GM12878 (cell line): Measurements from ENCODE around the gene PTPRM. TPM values are rescaled to one million over a fixed set of nuclear protein-coding genes. Genes with fewer than 3 reads are reported as not detected.

Experiments
- ATAC-seq: fragments of 200-7000 bp; cut with Tn5 transposase; 3 replicates; pipeline ENCODE4 v1.9.1; 2020; ENCODE audit warnings: mild to moderate bottlenecking, moderate library complexity
- BruUV-seq: library from RNA; stranded (reverse); fragments of 400-500 nt; replicated peaks from 2 replicates; lab custom pipeline; 2021; lab: Mats Ljungman, UMichigan
- CTCF ChIA-PET: fragments of 300-600 bp; sonication (Branson Sonifier 250); formaldehyde crosslinking; extraction: SDS; loops from one replicate; lab custom pipeline; 2021; ENCODE audit warnings: inconsistent platforms; lab: Yijun Ruan, JAX
- POLR2A ChIA-PET: fragments of 350-600 bp; formaldehyde crosslinking; extraction: SDS; loops from one replicate; lab custom pipeline; 2021; ENCODE audit warnings: inconsistent platforms; lab: Charles Lee
- RAD21 ChIA-PET: fragments of 300-600 bp; sonication (Branson Sonifier 250); formaldehyde crosslinking; loops from one replicate; lab custom pipeline; 2023; ENCODE audit warnings: antibody characterized with exemption; ENCODE audit not compliant: unreplicated experiment; lab: Charles Lee
- SMC1A ChIA-PET: fragments of 300-600 bp; sonication (Branson Sonifier 250); formaldehyde crosslinking; loops from one replicate; lab custom pipeline; 2023; ENCODE audit not compliant: unreplicated experiment, uncharacterized antibody; lab: Charles Lee
- DNase-seq: peaks from one replicate; pipeline ENCODE4 v3.0.0-alpha.2; 2011; ENCODE audit warnings: low read depth, low spot score
- FAIRE-seq: peaks from 3 replicates; lab custom pipeline; 2011; peaks lifted over from hg19 to GRCh38; lab: Jason Lieb, UNC
- H2AFZ ChIP-seq: 2 replicates; pipeline ENCODE4 v1.6.0; 2011; ENCODE audit warnings: low read depth, low read length, control low read depth; ENCODE audit not compliant: control insufficient read depth
- H3K27ac ChIP-seq: 2 replicates; pipeline ENCODE4 v1.5.1; 2011; ENCODE audit warnings: control low read depth; ENCODE audit not compliant: control insufficient read depth, insufficient read depth
- H3K27me3 ChIP-seq, 2 experiments: replicated peaks in 1 of 2; 2 replicates each; pipeline versions ENCODE4 v1.6.0 to v1.6.1; 2011; ENCODE audit warnings: low read length in 1 of 2; ENCODE audit not compliant: control insufficient read depth in 2 of 2, insufficient read depth in 2 of 2
- H3K36me3 ChIP-seq, 2 experiments: 2 replicates each; pipeline ENCODE4 v1.5.1; 2011; ENCODE audit warnings: low read length in 1 of 2; ENCODE audit not compliant: control insufficient read depth in 2 of 2, insufficient read depth in 2 of 2
- H3K4me1 ChIP-seq: 2 replicates; pipeline ENCODE4 v1.6.1; 2011; ENCODE audit warnings: mild to moderate bottlenecking, low read length, moderate library complexity, mixed read lengths; ENCODE audit not compliant: control insufficient read depth, insufficient read depth
- H3K4me2 ChIP-seq: 2 replicates; pipeline ENCODE4 v1.6.0; 2011; ENCODE audit warnings: control low read depth; ENCODE audit not compliant: control insufficient read depth, insufficient read depth
- H3K4me3 ChIP-seq: fragments of 200-600 bp; sonication (generic); 2 replicates; pipeline ENCODE4 v1.5.1; 2016
- H3K79me2 ChIP-seq: 2 replicates; pipeline ENCODE4 v1.6.0; 2011; ENCODE audit warnings: low read length; ENCODE audit not compliant: control insufficient read depth, insufficient read depth
- H3K9ac ChIP-seq: 2 replicates; pipeline ENCODE4 v1.8.0; 2011; ENCODE audit warnings: low read length, control low read depth, mixed read lengths; ENCODE audit not compliant: control insufficient read depth, insufficient read depth
- H3K9me3 ChIP-seq: replicated peaks from 3 replicates; pipeline ENCODE4 v1.5.1; 2011; ENCODE audit warnings: mild to moderate bottlenecking, low read length; ENCODE audit not compliant: control insufficient read depth, insufficient read depth
- H4K20me1 ChIP-seq: 2 replicates; pipeline ENCODE4 v1.6.0; 2011; ENCODE audit not compliant: control insufficient read depth, insufficient read depth
- BHLHE40 ChIP-seq, 2 experiments: fragments of 450-650 bp in 1 of 2; IDR thresholded peaks; 2 replicates each; pipeline ENCODE4 v1.6.1; 2011 to 2017; ENCODE audit warnings: low read depth in 2 of 2, borderline replicate concordance in 1 of 2, improper control_type of control experiment in 1 of 2, low read length in 1 of 2, mild to moderate bottlenecking in 1 of 2
- FOXM1 ChIP-seq: IDR thresholded peaks from 2 replicates; pipeline ENCODE4 v1.6.1; 2012; ENCODE audit warnings: low read depth, mild to moderate bottlenecking, inconsistent platforms, low read length, moderate library complexity
- NKRF ChIP-seq: fragments of 450-650 bp; conservative IDR thresholded peaks from 2 replicates; pipeline ENCODE4 v1.6.1; 2017; ENCODE audit warnings: mild to moderate bottlenecking, moderate library complexity
- NR2C1 ChIP-seq: fragments of 450-650 bp; IDR thresholded peaks from 2 replicates; pipeline ENCODE4 v1.6.1; 2017; ENCODE audit warnings: antibody characterized with exemption, mild to moderate bottlenecking, moderate library complexity
- NR2C2 ChIP-seq: IDR thresholded peaks from 2 replicates; pipeline ENCODE4 v1.6.1; 2011; ENCODE audit warnings: borderline replicate concordance, low read depth; ENCODE audit not compliant: control insufficient read depth, insufficient read length
- POLR2AphosphoS5 ChIP-seq: IDR thresholded peaks from 2 replicates; pipeline ENCODE4 v1.6.1; 2011; ENCODE audit warnings: mild to moderate bottlenecking, low read length, inconsistent platforms
- WGBS: methylation state at CpG from one replicate; pipeline ENCODE4 v1.1.6; 2016; ENCODE audit warnings: low lambda C conversion rate; ENCODE audit not compliant: insufficient replicate concordance, insufficient coverage; ENCODE audit errors: missing lambda C conversion rate; 5-methylcytosine and 5-hydroxymethylcytosine counted together
- in situ Hi-C: fragments of 300-500 bp; cut with MboI; formaldehyde crosslinking; loops from 9 replicates; pipeline ENCODE4 v1.14.3; 2018; ENCODE audit warnings: mixed read lengths
- intact Hi-C: fragments of 100-400 bp; cut with micrococcal nuclease; formaldehyde crosslinking; loops from one replicate; pipeline ENCODE4 v1.14.2; 2022; ENCODE audit not compliant: unreplicated experiment
- polyA plus RNA-seq, 11 experiments: library from polyadenylated mRNA; depleted of rRNA in 4 of 11; unstranded in 6 of 11; stranded (reverse) in 5 of 11; fragments of >200 nt; fragmentation: Nextera tagmentation in 4 of 11; fragmentation: Illumina TruSeq in 1 of 11; extraction: Ambion mirVana in 4 of 11; extraction: Trizol in 1 of 11; gene quantifications; 1 replicate in 1 of 11; 2 replicates in 10 of 11; pipeline versions ENCODE4 v1.2.1 to v1.2.3, GENCODE V29; 2011 to 2016; ENCODE audit warnings: inconsistent platforms in 2 of 11, missing spikeins in 2 of 11, low read depth in 1 of 11
- total RNA-seq, 4 experiments: library from RNA; depleted of rRNA in 3 of 4; stranded (reverse); fragments of >200 nt in 3 of 4; fragmentation: Illumina TruSeq in 1 of 4; extraction: Trizol in 1 of 4; gene quantifications; 2 replicates each; pipeline versions ENCODE4 v1.2.1 to v1.2.3, GENCODE V29; 2013 to 2021
- TF ChIP-seq, protein P1 (sequence below): fragments of 450-650 bp; IDR thresholded peaks from 2 replicates; pipeline ENCODE4 v1.6.1; 2018; ENCODE audit warnings: mild to moderate bottlenecking, low read depth, moderate library complexity; ENCODE audit not compliant: partially characterized antibody

The PTPRM gene
- total and polyA plus RNA-seq, 10 of the 15 experiments (the other 5 are each of a cell fraction or from before 2014, with no cell fraction given) = 0.07 to 22.6 (median 0.60) TPM

- 6% methylated on average over 1 of the region's 1 CpG for WGBS
- no TSS peak for BruUV-seq
- Histone ChIP-seq H3K79me2 (no peaks in the 10 kb centered on the region), H3K27ac (no peak overlapping the region), H3K9me3 (no peaks in the 10 kb centered on the region), H3K27me3 (no peaks in the 10 kb centered on the region; a peak in 1 of 4 replicates), H2AFZ (no peak overlapping the region), H3K9ac (no peak overlapping the region), H4K20me1 (no peaks in the 10 kb centered on the region), H3K4me2 (no peak overlapping the region), H3K36me3 (no peaks in the 10 kb centered on the region), H3K4me3 (no peak overlapping the region)
- ChIA-PET RAD21 (no interaction called here), CTCF (no interaction called here), SMC1A (no interaction called here)
- in situ Hi-C loops = no loop called here
- intact Hi-C loops = no loop called here
- DNase-seq = no peak
- TF ChIP-seq NR2C2 = no peak
- no peak for TF ChIP-seq NKRF
- TF ChIP-seq NR2C1 = no peak
- no peak for TF ChIP-seq BHLHE40 (IDR thresholded peaks at IDR 0.05; ENCODE audit: borderline replicate concordance in 1 of 2, low read depth in 2 of 2, low read length in 1 of 2)
- TF ChIP-seq FOXM1 = no peak
- TF ChIP-seq, protein P1, sequence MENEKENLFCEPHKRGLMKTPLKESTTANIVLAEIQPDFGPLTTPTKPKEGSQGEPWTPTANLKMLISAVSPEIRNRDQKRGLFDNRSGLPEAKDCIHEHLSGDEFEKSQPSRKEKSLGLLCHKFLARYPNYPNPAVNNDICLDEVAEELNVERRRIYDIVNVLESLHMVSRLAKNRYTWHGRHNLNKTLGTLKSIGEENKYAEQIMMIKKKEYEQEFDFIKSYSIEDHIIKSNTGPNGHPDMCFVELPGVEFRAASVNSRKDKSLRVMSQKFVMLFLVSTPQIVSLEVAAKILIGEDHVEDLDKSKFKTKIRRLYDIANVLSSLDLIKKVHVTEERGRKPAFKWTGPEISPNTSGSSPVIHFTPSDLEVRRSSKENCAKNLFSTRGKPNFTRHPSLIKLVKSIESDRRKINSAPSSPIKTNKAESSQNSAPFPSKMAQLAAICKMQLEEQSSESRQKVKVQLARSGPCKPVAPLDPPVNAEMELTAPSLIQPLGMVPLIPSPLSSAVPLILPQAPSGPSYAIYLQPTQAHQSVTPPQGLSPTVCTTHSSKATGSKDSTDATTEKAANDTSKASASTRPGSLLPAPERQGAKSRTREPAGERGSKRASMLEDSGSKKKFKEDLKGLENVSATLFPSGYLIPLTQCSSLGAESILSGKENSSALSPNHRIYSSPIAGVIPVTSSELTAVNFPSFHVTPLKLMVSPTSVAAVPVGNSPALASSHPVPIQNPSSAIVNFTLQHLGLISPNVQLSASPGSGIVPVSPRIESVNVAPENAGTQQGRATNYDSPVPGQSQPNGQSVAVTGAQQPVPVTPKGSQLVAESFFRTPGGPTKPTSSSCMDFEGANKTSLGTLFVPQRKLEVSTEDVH = no peak
- no peak for TF ChIP-seq POLR2AphosphoS5
- TF ChIP-seq, all 136 proteins: peak for 0
- ATAC-seq (no peak), FAIRE-seq (no peak)
- no peaks in the 10 kb centered on the region for H3K4me1 ChIP-seq
- POLR2A ChIA-PET = no interaction called here
These were observed 68.8 kb downstream of the PTPRM start for GRCh38 chr18:7635948-7636347.
